Measurements from ENCODE around the gene MPC1. TPM values are rescaled to one million over a fixed set of nuclear protein-coding genes. Genes with fewer than 3 reads are reported as not detected.

The MPC1 gene
- total and polyA plus RNA-seq, 2 experiments from 2014 or later: 15.5 to 39.4 TPM

DNA sequence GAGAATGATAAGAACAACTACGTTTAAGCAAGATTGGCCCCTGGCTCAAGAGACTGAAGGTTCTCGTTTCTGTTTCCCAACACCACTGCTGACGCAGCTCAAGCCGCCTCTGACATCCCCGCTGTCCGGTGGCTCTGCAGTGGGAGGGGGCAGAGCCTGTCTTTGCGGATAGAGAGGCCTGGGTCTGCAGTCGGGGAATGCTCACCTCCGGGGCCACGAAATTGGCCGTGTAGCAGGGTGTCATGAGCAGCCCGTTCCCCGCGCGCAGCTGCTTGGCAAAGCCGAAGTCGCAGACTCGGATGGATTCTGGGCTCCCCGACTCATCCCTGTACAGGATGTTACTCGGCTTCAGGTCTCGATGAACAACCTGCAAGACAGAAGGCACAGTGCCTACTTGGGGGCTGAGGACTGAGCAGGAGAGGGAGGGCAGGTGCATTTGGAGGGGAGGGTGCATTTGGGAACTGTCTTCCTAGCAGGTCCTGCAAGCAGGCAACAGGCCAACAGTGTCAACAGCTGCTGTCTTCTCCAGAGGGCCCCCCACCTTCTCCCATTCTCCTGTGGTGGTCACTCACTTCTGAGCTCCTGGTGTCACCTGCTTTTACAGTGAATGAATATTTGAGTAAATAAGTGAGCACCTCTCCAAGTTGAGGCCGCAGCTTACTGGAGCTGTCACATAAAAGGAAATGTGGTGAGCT, 40.5 kb upstream of the MPC1 start:
- Histone ChIP-seq H3F3A (replicated peaks; ENCODE audit: low read depth) (no peaks in the 10 kb centered on the region), H3K36me3 (ENCODE audit: insufficient read depth) (peaks cover 3% of the 10 kb centered on the region; the same call in 1 of the 2 replicates), H3K4me1 (ENCODE audit: insufficient read depth) (no peaks in the 10 kb centered on the region), H3K9me2 (ENCODE audit: insufficient read depth) (no peaks in the 10 kb centered on the region), H3K79me2 (replicated peaks; ENCODE audit: insufficient read depth) (no peaks in the 10 kb centered on the region), H3K4me3 (no peak overlapping the region), H3K4me2 (no peak overlapping the region), H3K27me3 (ENCODE audit: insufficient read depth) (no peaks in the 10 kb centered on the region), H2AFZ (no peak overlapping the region), H4K20me1 (replicated peaks; ENCODE audit: insufficient read depth) (no peaks in the 10 kb centered on the region), H3K27ac (ENCODE audit: low read depth) (no peak overlapping the region)
- H3K9me3 Mint-ChIP-seq: no peaks in the 10 kb centered on the region
- H3K27ac Mint-ChIP-seq: no peak overlapping the region
- peaks cover 6% of the 10 kb centered on the region; the same call in 2 of the 3 replicates for H3K4me1 Mint-ChIP-seq
- DNase-seq (ENCODE audit: low spot score): no peak
- H3K4me3 Mint-ChIP-seq: no peak overlapping the region
- H3K36me3 Mint-ChIP-seq (ENCODE audit: low read depth): peaks cover 31% of the 10 kb centered on the region
- no peaks in the 10 kb centered on the region for H3K27me3 Mint-ChIP-seq (ENCODE audit: insufficient read depth, low read depth, poor library complexity)
- TF ChIP-seq CREB1 (CRISPR knock-in tag; IDR thresholded peaks at IDR 0.05; ENCODE audit: low read depth) (no peak), JUNB (IDR thresholded peaks at IDR 0.05; ENCODE audit: unreplicated experiment) (no peak), EZH2 (IDR thresholded peaks at IDR 0.05; ENCODE audit: low read depth, unreplicated experiment) (no peak), ZNF114 (CRISPR knock-in tag; IDR thresholded peaks at IDR 0.05) (no peak), POLR2AphosphoS5 (IDR thresholded peaks at IDR 0.05; ENCODE audit: low read depth) (no peak), NANOG (IDR thresholded peaks at IDR 0.05; ENCODE audit: borderline replicate concordance) (no peak), ZNF331 (CRISPR knock-in tag; IDR thresholded peaks at IDR 0.05; ENCODE audit: low read depth) (no peak), EZH2phosphoT487 (IDR thresholded peaks at IDR 0.05; ENCODE audit: unreplicated experiment) (no peak), STAT1 (IDR thresholded peaks at IDR 0.05; ENCODE audit: unreplicated experiment) (no peak)
- TF ChIP-seq, protein P1, sequence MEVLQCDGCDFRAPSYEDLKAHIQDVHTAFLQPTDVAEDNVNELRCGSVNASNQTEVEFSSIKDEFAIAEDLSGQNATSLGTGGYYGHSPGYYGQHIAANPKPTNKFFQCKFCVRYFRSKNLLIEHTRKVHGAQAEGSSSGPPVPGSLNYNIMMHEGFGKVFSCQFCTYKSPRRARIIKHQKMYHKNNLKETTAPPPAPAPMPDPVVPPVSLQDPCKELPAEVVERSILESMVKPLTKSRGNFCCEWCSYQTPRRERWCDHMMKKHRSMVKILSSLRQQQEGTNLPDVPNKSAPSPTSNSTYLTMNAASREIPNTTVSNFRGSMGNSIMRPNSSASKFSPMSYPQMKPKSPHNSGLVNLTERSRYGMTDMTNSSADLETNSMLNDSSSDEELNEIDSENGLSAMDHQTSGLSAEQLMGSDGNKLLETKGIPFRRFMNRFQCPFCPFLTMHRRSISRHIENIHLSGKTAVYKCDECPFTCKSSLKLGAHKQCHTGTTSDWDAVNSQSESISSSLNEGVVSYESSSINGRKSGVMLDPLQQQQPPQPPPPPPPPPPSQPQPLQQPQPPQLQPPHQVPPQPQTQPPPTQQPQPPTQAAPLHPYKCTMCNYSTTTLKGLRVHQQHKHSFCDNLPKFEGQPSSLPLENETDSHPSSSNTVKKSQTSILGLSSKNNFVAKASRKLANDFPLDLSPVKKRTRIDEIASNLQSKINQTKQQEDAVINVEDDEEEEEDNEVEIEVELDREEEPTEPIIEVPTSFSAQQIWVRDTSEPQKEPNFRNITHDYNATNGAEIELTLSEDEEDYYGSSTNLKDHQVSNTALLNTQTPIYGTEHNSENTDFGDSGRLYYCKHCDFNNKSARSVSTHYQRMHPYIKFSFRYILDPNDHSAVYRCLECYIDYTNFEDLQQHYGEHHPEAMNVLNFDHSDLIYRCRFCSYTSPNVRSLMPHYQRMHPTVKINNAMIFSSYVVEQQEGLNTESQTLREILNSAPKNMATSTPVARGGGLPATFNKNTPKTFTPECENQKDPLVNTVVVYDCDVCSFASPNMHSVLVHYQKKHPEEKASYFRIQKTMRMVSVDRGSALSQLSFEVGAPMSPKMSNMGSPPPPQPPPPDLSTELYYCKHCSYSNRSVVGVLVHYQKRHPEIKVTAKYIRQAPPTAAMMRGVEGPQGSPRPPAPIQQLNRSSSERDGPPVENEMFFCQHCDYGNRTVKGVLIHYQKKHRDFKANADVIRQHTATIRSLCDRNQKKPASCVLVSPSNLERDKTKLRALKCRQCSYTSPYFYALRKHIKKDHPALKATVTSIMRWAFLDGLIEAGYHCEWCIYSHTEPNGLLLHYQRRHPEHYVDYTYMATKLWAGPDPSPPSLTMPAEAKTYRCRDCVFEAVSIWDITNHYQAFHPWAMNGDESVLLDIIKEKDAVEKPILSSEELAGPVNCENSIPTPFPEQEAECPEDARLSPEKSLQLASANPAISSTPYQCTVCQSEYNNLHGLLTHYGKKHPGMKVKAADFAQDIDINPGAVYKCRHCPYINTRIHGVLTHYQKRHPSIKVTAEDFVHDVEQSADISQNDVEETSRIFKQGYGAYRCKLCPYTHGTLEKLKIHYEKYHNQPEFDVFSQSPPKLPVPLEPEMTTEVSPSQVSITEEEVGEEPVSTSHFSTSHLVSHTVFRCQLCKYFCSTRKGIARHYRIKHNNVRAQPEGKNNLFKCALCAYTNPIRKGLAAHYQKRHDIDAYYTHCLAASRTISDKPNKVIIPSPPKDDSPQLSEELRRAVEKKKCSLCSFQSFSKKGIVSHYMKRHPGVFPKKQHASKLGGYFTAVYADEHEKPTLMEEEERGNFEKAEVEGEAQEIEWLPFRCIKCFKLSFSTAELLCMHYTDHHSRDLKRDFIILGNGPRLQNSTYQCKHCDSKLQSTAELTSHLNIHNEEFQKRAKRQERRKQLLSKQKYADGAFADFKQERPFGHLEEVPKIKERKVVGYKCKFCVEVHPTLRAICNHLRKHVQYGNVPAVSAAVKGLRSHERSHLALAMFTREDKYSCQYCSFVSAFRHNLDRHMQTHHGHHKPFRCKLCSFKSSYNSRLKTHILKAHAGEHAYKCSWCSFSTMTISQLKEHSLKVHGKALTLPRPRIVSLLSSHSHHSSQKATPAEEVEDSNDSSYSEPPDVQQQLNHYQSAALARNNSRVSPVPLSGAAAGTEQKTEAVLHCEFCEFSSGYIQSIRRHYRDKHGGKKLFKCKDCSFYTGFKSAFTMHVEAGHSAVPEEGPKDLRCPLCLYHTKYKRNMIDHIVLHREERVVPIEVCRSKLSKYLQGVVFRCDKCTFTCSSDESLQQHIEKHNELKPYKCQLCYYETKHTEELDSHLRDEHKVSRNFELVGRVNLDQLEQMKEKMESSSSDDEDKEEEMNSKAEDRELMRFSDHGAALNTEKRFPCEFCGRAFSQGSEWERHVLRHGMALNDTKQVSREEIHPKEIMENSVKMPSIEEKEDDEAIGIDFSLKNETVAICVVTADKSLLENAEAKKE (CRISPR knock-in tag; IDR thresholded peaks at IDR 0.05): no peak
- TF ChIP-seq, protein P2, sequence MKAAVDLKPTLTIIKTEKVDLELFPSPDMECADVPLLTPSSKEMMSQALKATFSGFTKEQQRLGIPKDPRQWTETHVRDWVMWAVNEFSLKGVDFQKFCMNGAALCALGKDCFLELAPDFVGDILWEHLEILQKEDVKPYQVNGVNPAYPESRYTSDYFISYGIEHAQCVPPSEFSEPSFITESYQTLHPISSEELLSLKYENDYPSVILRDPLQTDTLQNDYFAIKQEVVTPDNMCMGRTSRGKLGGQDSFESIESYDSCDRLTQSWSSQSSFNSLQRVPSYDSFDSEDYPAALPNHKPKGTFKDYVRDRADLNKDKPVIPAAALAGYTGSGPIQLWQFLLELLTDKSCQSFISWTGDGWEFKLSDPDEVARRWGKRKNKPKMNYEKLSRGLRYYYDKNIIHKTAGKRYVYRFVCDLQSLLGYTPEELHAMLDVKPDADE (IDR thresholded peaks at IDR 0.05): no peak
- TF ChIP-seq, protein P3, sequence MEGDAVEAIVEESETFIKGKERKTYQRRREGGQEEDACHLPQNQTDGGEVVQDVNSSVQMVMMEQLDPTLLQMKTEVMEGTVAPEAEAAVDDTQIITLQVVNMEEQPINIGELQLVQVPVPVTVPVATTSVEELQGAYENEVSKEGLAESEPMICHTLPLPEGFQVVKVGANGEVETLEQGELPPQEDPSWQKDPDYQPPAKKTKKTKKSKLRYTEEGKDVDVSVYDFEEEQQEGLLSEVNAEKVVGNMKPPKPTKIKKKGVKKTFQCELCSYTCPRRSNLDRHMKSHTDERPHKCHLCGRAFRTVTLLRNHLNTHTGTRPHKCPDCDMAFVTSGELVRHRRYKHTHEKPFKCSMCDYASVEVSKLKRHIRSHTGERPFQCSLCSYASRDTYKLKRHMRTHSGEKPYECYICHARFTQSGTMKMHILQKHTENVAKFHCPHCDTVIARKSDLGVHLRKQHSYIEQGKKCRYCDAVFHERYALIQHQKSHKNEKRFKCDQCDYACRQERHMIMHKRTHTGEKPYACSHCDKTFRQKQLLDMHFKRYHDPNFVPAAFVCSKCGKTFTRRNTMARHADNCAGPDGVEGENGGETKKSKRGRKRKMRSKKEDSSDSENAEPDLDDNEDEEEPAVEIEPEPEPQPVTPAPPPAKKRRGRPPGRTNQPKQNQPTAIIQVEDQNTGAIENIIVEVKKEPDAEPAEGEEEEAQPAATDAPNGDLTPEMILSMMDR (conservative IDR thresholded peaks at IDR 0.05; ENCODE audit: low read depth in 2 of 2): no peak
- TF ChIP-seq, protein P4, sequence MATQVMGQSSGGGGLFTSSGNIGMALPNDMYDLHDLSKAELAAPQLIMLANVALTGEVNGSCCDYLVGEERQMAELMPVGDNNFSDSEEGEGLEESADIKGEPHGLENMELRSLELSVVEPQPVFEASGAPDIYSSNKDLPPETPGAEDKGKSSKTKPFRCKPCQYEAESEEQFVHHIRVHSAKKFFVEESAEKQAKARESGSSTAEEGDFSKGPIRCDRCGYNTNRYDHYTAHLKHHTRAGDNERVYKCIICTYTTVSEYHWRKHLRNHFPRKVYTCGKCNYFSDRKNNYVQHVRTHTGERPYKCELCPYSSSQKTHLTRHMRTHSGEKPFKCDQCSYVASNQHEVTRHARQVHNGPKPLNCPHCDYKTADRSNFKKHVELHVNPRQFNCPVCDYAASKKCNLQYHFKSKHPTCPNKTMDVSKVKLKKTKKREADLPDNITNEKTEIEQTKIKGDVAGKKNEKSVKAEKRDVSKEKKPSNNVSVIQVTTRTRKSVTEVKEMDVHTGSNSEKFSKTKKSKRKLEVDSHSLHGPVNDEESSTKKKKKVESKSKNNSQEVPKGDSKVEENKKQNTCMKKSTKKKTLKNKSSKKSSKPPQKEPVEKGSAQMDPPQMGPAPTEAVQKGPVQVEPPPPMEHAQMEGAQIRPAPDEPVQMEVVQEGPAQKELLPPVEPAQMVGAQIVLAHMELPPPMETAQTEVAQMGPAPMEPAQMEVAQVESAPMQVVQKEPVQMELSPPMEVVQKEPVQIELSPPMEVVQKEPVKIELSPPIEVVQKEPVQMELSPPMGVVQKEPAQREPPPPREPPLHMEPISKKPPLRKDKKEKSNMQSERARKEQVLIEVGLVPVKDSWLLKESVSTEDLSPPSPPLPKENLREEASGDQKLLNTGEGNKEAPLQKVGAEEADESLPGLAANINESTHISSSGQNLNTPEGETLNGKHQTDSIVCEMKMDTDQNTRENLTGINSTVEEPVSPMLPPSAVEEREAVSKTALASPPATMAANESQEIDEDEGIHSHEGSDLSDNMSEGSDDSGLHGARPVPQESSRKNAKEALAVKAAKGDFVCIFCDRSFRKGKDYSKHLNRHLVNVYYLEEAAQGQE (IDR thresholded peaks at IDR 0.05; ENCODE audit: unreplicated experiment): no peak
- ATAC-seq: no peak

Data from GM23338 (cell line).